D721Med (cell line): ENCODE measurements around the gene LGALS7.

Experiments used
- DNase-seq: peaks from one replicate; pipeline ENCODE4 v3.0.0; 2011; ENCODE audit warnings: low spot score; ENCODE audit not compliant: insufficient read length
- FAIRE-seq: peaks from 2 replicates; lab custom pipeline; 2011; peaks lifted over from hg19 to GRCh38; lab: Jason Lieb, UNC
- CTCF ChIP-seq: IDR thresholded peaks from 2 replicates; pipeline ENCODE4 v1.5.1; 2012; ENCODE audit warnings: mild to moderate bottlenecking, control low read depth; ENCODE audit not compliant: insufficient read depth; ENCODE audit errors: missing control alignments

LGALS7 gene

GRCh38 chr19:38727868-38728660, 45.3 kb downstream of the LGALS7 start:
- no peak for TF ChIP-seq CTCF
- FAIRE-seq (no peak), DNase-seq (no peak)

GRCh38 chr19:38727306-38727867, 45.9 kb downstream of the LGALS7 start:
- TF ChIP-seq CTCF, result no peak
- FAIRE-seq (no peak), DNase-seq (no peak)

GRCh38 chr19:38726761-38727301, 46.5 kb downstream of the LGALS7 start:
- FAIRE-seq (no peak), DNase-seq (no peak)

GRCh38 chr19:38726284-38726673, 47.0 kb downstream of the LGALS7 start:
- FAIRE-seq (no peak), DNase-seq (no peak)
- TF ChIP-seq CTCF, result no peak

More at GRCh38 chr19:38726761-38727301, 46.5 kb downstream of the LGALS7 start:
- TF ChIP-seq CTCF, result no peak

- DNase-seq (no peak), FAIRE-seq (no peak)
- TF ChIP-seq CTCF, result no peak
Measured at GRCh38 chr19:38725469-38726283, 47.6 kb downstream of the LGALS7 start.

GRCh38 chr19:38723990-38724854, 49.1 kb downstream of the LGALS7 start:
- FAIRE-seq (no peak), DNase-seq (no peak)

More at GRCh38 chr19:38723990-38724854, 49.1 kb downstream of the LGALS7 start:
- TF ChIP-seq CTCF, result no peak
